Measurements from ENCODE around the gene BEX3. TPM values are rescaled to one million over a fixed set of nuclear protein-coding genes. Genes with fewer than 3 reads are reported as not detected.
"Not testable (repeated sequence)": the region's sequence is repeated elsewhere in the genome, so short reads cannot be mapped to it uniquely, and the experiment has no call there.

The BEX3 gene
- total RNA-seq, 4 donors from 2014 or later: 17.1 to 53.4 (median 39.4) TPM

- in situ Hi-C loops (cut with MboI; ENCODE audit: low pct_ligation_motif_present in 1 of 4, low pct_unique_long_range_greater_than_20kb in 1 of 4, low sequenced_read_pairs in 3 of 4): no loop called here
Measured at GRCh38 chrX:103356130-103356798, 20.1 kb upstream of the BEX3 start, which contains the start of gene TCEAL9. TSS of gene TCEAL9 (plus strand) at chrX:103356506. CDS start at chrX:103357685, 1,179 bp downstream.

GRCh38 chrX:103356858-103357257 lies 19.5 kb upstream of the BEX3 start:
- WGBS, 2 donors (ENCODE audit: low coverage in 1 of 2): 26% methylated on average over 13 of the region's 13 CpGs; no CpG with 5 or more reads in 1 of the 2 donors
- DNase-seq: peak; percentile 37

More at GRCh38 chrX:103356130-103356798, 20.1 kb upstream of the BEX3 start, which contains the start of gene TCEAL9:
- no peaks in the 10 kb centered on the region for H3K27me3 ChIP-seq
- H3K4me3 ChIP-seq: peak within 1 kb of the TSS; percentile 43 to 74 (median 64)
- H3K27ac ChIP-seq: peak within 1 kb of the TSS; percentile 87 to 92 (median 88)
- 17% methylated on average over 18 of the region's 18 CpGs; no CpG with 5 or more reads in 1 of the 2 donors for WGBS, 2 donors (ENCODE audit: low coverage in 1 of 2)
- H3K36me3 ChIP-seq: no peaks in the 10 kb centered on the region
- TF ChIP-seq EP300 (IDR thresholded peaks at IDR 0.05; ENCODE audit: low read depth) (no peak), POLR2AphosphoS5 (IDR thresholded peaks at IDR 0.05) (peak; percentile 89 to 93 (median 92)), POLR2A (IDR thresholded peaks at IDR 0.05) (peak; percentile 80), CTCF (IDR thresholded peaks at IDR 0.05) (no peak)
- DNase-seq: peak; percentile 63
- H3K9me3 ChIP-seq: no peaks in the 10 kb centered on the region
- intact Hi-C loops (cut with DNase I; ENCODE audit: low total_unique reads): no loop called here
- no peaks in the 10 kb centered on the region for H3K4me1 ChIP-seq

GRCh38 chrX:103357871-103358270 lies 18.5 kb upstream of the BEX3 start:
- DNase-seq: no peak
- Histone ChIP-seq H3K4me1 (no peaks in the 10 kb centered on the region), H3K9me3 (no peaks in the 10 kb centered on the region), H3K27ac (no peak overlapping the region), H3K36me3 (no peaks in the 10 kb centered on the region), H3K27me3 (no peaks in the 10 kb centered on the region), H3K4me3 (peak overlapping the region in 1 of 4 donors; percentile 74)
- WGBS, 2 donors (ENCODE audit: low coverage in 1 of 2): 78 to 93% methylated on average over 2 of the region's 2 CpGs
- intact Hi-C loops (cut with DNase I; ENCODE audit: low total_unique reads): no loop called here
- in situ Hi-C loops (cut with MboI; ENCODE audit: low pct_ligation_motif_present in 1 of 4, low pct_unique_long_range_greater_than_20kb in 1 of 4, low sequenced_read_pairs in 3 of 4): no loop called here
- TF ChIP-seq CTCF (IDR thresholded peaks at IDR 0.05) (no peak), EP300 (IDR thresholded peaks at IDR 0.05; ENCODE audit: low read depth) (no peak), POLR2A (IDR thresholded peaks at IDR 0.05) (no peak), POLR2AphosphoS5 (IDR thresholded peaks at IDR 0.05) (no peak)

More at GRCh38 chrX:103356858-103357257, 19.5 kb upstream of the BEX3 start:
- no peaks in the 10 kb centered on the region for H3K36me3 ChIP-seq
- in situ Hi-C loops (cut with MboI; ENCODE audit: low pct_ligation_motif_present in 1 of 4, low pct_unique_long_range_greater_than_20kb in 1 of 4, low sequenced_read_pairs in 3 of 4): no loop called here
- no peaks in the 10 kb centered on the region for H3K4me1 ChIP-seq
- no peaks in the 10 kb centered on the region for H3K27me3 ChIP-seq
- intact Hi-C loops (cut with DNase I; ENCODE audit: low total_unique reads): no loop called here
- peak overlapping the region; percentile 87 to 92 (median 88) for H3K27ac ChIP-seq
- H3K4me3 ChIP-seq: peak overlapping the region; percentile 43 to 74 (median 64)
- H3K9me3 ChIP-seq: no peaks in the 10 kb centered on the region
- no peak for TF ChIP-seq EP300 (IDR thresholded peaks at IDR 0.05; ENCODE audit: low read depth)
- TF ChIP-seq POLR2AphosphoS5 (IDR thresholded peaks at IDR 0.05): no peak
- no peak for TF ChIP-seq CTCF (IDR thresholded peaks at IDR 0.05)
- no peak for TF ChIP-seq POLR2A (IDR thresholded peaks at IDR 0.05)

GRCh38 chrX:103359605-103360004 lies 16.7 kb upstream of the BEX3 start:
- H3K9me3 ChIP-seq; H3K4me1 ChIP-seq; H3K27ac ChIP-seq; H3K4me3 ChIP-seq; H3K36me3 ChIP-seq; in situ Hi-C loops (cut with MboI; ENCODE audit: low pct_ligation_motif_present in 1 of 4, low pct_unique_long_range_greater_than_20kb in 1 of 4, low sequenced_read_pairs in 3 of 4); H3K27me3 ChIP-seq; DNase-seq; intact Hi-C loops (cut with DNase I; ENCODE audit: low total_unique reads): not testable (repeated sequence)
- WGBS, 2 donors (ENCODE audit: low coverage in 1 of 2): 87% methylated on average over 3 of the region's 3 CpGs; no CpG with 5 or more reads in 1 of the 2 donors
